HUES6 (cell line): ENCODE data around the gene CCND3.
"Not testable (repeated sequence)": the region's sequence is repeated elsewhere in the genome, so short reads cannot be mapped to it uniquely, and the experiment has no call there.

ENCODE experiments used
- H3K27ac ChIP-seq: 2 replicates; pipeline ENCODE4 v1.7.0; 2013; ENCODE audit warnings: low read depth, mild to moderate bottlenecking, low read length, inconsistent platforms
- H3K27me3 ChIP-seq: 2 replicates; pipeline ENCODE4 v1.6.1; 2013; ENCODE audit warnings: low read length; ENCODE audit not compliant: control insufficient read depth, insufficient read depth
- H3K36me3 ChIP-seq: 2 replicates; pipeline ENCODE4 v1.6.1; 2013; ENCODE audit warnings: low read length; ENCODE audit not compliant: control insufficient read depth, insufficient read depth
- H3K4me1 ChIP-seq: 2 replicates; pipeline ENCODE4 v1.6.1; 2013; ENCODE audit warnings: low read length; ENCODE audit not compliant: control insufficient read depth, insufficient read depth
- H3K4me3 ChIP-seq: 2 replicates; pipeline ENCODE4 v1.5.1; 2013; ENCODE audit warnings: low read depth, low read length
- H3K9ac ChIP-seq: one replicate; pipeline ENCODE4 v1.6.1; 2013; ENCODE audit warnings: mild to moderate bottlenecking, low read length
- H3K9me3 ChIP-seq: 2 replicates; pipeline ENCODE4 v1.6.1; 2013; ENCODE audit warnings: low read depth, low read length; ENCODE audit not compliant: control insufficient read depth, insufficient read depth

The CCND3 gene

GRCh38 chr6:41943456-41943855, 1.8 kb upstream of the CCND3 start:
- Histone ChIP-seq H3K9ac (no peak overlapping the region), H3K36me3 (no peaks in the 10 kb centered on the region), H3K27me3 (no peaks in the 10 kb centered on the region), H3K4me3 (no peak overlapping the region), H3K27ac (no peak overlapping the region), H3K4me1 (peaks cover 23% of the 10 kb centered on the region), H3K9me3 (no peaks in the 10 kb centered on the region)

- peaks cover 25% of the 10 kb centered on the region for H3K4me1 ChIP-seq
- not testable (repeated sequence) for H3K4me3 ChIP-seq, H3K27ac ChIP-seq, H3K9ac ChIP-seq, H3K27me3 ChIP-seq, H3K36me3 ChIP-seq, H3K9me3 ChIP-seq
These were observed 1.3 kb upstream of the CCND3 start for GRCh38 chr6:41942882-41943281.

GRCh38 chr6:41942067-41942851, 651 bp upstream of the CCND3 start:
- no peaks in the 10 kb centered on the region for H3K27me3 ChIP-seq
- H3K9me3 ChIP-seq: no peaks in the 10 kb centered on the region
- H3K9ac ChIP-seq: peak overlapping the region; percentile 22
- peaks cover 25% of the 10 kb centered on the region for H3K4me1 ChIP-seq
- H3K27ac ChIP-seq: no peak overlapping the region
- H3K4me3 ChIP-seq: peak overlapping the region; percentile 82
- H3K36me3 ChIP-seq: peaks cover 6% of the 10 kb centered on the region; the same call in 1 of the 2 replicates

GRCh38 chr6:41940759-41941279, 789 bp downstream of the CCND3 start:
- Histone ChIP-seq H3K36me3 (peaks cover 15% of the 10 kb centered on the region; the same call in 1 of the 2 replicates), H3K4me3 (peak overlapping the region; percentile 82), H3K9ac (peak overlapping the region; percentile 77), H3K9me3 (no peaks in the 10 kb centered on the region), H3K27ac (no peak overlapping the region), H3K27me3 (no peaks in the 10 kb centered on the region), H3K4me1 (peaks cover 25% of the 10 kb centered on the region)

GRCh38 chr6:41939848-41940758, 1.5 kb downstream of the CCND3 start:
- H3K9ac ChIP-seq: peak overlapping the region; percentile 77
- no peaks in the 10 kb centered on the region for H3K9me3 ChIP-seq
- H3K27me3 ChIP-seq: no peaks in the 10 kb centered on the region
- H3K27ac ChIP-seq: no peak overlapping the region; the same call in 1 of the 2 replicates
- H3K4me1 ChIP-seq: peaks cover 25% of the 10 kb centered on the region
- peak overlapping the region; percentile 82 for H3K4me3 ChIP-seq
- peaks cover 22% of the 10 kb centered on the region for H3K36me3 ChIP-seq

- Histone ChIP-seq H3K4me3 (peak overlapping the region; percentile 82), H3K27ac (no peak overlapping the region; the same call in 1 of the 2 replicates), H3K9ac (peak overlapping the region; percentile 2), H3K27me3 (no peaks in the 10 kb centered on the region), H3K4me1 (peaks cover 25% of the 10 kb centered on the region), H3K9me3 (no peaks in the 10 kb centered on the region), H3K36me3 (peaks cover 30% of the 10 kb centered on the region)
These were observed 2.3 kb downstream of the CCND3 start for GRCh38 chr6:41939176-41939847.

GRCh38 chr6:41938590-41939175, 2.9 kb downstream of the CCND3 start:
- Histone ChIP-seq H3K4me3 (peak overlapping the region; percentile 82), H3K9ac (peak overlapping the region; percentile 2), H3K27ac (no peak overlapping the region; the same call in 1 of the 2 replicates)

GRCh38 chr6:41937861-41938574, 3.6 kb downstream of the CCND3 start:
- H3K27ac ChIP-seq: no peak overlapping the region
- no peak overlapping the region; the same call in 1 of the 2 replicates for H3K4me3 ChIP-seq
- peaks cover 25% of the 10 kb centered on the region for H3K4me1 ChIP-seq
- H3K9ac ChIP-seq: no peak overlapping the region
- H3K36me3 ChIP-seq: peaks cover 41% of the 10 kb centered on the region
- H3K27me3 ChIP-seq: no peaks in the 10 kb centered on the region
- H3K9me3 ChIP-seq: no peaks in the 10 kb centered on the region

More at GRCh38 chr6:41938590-41939175, 2.9 kb downstream of the CCND3 start:
- Histone ChIP-seq H3K9me3 (no peaks in the 10 kb centered on the region), H3K27me3 (no peaks in the 10 kb centered on the region), H3K4me1 (peaks cover 25% of the 10 kb centered on the region), H3K36me3 (peaks cover 34% of the 10 kb centered on the region)

- H3K9me3 ChIP-seq: no peaks in the 10 kb centered on the region
- no peaks in the 10 kb centered on the region for H3K27me3 ChIP-seq
- H3K9ac ChIP-seq: no peak overlapping the region
- H3K4me3 ChIP-seq: no peak overlapping the region
- no peak overlapping the region for H3K27ac ChIP-seq
- H3K4me1 ChIP-seq: peaks cover 25% of the 10 kb centered on the region
- peaks cover 47% of the 10 kb centered on the region for H3K36me3 ChIP-seq
These were observed 4.1 kb downstream of the CCND3 start for GRCh38 chr6:41937472-41937860.
